Mesothelial cell of epicardium (in vitro differentiated cells): Measurements from ENCODE around the gene GIMAP7. TPM values are rescaled to one million over a fixed set of nuclear protein-coding genes. Genes with fewer than 3 reads are reported as not detected.
"Not testable (repeated sequence)": the region's sequence is repeated elsewhere in the genome, so short reads cannot be mapped to it uniquely, and the experiment has no call there.

ENCODE experiments used
- DNase-seq, 2 experiments: peaks; one replicate each; pipeline ENCODE4 v3.0.0; 2021; ENCODE audit warnings: low spot score in 2 of 2; ENCODE audit not compliant: unreplicated experiment in 2 of 2
- H3K27ac Mint-ChIP-seq: 2 replicates; pipeline ENCODE4 v1.8.0; 2021; ENCODE audit warnings: mixed read lengths
- H3K27me3 Mint-ChIP-seq: 2 replicates; pipeline ENCODE4 v1.8.0; 2021; ENCODE audit warnings: low read depth, mixed read lengths
- H3K36me3 Mint-ChIP-seq: 2 replicates; pipeline ENCODE4 v1.8.0; 2021; ENCODE audit warnings: mixed read lengths
- H3K4me1 Mint-ChIP-seq: 2 replicates; pipeline ENCODE4 v1.8.0; 2021; ENCODE audit warnings: mixed read lengths
- H3K4me3 Mint-ChIP-seq: 2 replicates; pipeline ENCODE4 v1.8.0; 2021; ENCODE audit warnings: mild to moderate bottlenecking, moderate library complexity, mixed read lengths
- H3K9me3 Mint-ChIP-seq: 2 replicates; pipeline ENCODE4 v1.8.0; 2021; ENCODE audit warnings: mixed read lengths
- total RNA-seq: library from RNA; stranded (reverse); gene quantifications from 3 replicates; pipeline ENCODE4 v1.2.1, GENCODE V29; 2021
- TF ChIP-seq, protein P1 (sequence below): fragments of 200-600 bp; sonication (generic); IDR thresholded peaks from one replicate; pipeline ENCODE4 v1.5.0; 2021; ENCODE audit warnings: antibody characterized with exemption; ENCODE audit not compliant: unreplicated experiment

The GIMAP7 gene
- total RNA-seq, 1 donor from 2014 or later: not detected

DNA sequence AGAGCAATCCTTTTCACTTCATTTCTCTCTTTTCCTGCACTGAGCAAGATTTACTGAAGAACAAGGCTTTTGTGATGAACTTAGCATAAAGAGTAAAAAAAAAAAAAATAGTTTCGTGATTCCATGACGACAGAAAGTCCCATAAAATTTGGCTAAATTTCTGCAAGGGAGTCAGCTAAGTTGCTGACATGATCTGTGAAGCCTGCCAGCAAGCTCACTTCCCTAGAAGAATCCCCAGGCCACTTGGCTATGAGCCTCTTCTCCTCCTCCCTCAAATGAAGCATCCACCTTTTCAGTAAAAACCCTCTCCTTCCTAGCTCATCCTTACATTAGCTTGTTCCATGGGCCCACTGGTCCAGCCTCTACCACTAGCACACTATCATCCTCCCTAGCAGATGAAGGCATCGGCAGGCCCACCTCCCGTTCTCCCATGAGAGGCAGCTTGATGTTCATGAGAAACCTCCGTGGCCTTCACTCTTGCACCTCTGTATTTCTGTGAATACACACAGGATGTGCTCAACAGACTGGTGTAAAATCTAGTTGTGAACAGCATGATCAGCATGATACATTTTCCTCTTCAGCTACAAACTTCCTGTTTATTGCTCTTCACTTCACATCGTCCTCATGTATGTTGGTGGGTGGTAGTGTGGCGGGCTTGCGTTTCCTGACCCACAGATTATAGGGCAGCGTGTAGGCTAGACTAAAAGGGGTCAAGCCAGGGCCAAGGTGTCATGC, 33.3 kb upstream of the GIMAP7 start:
- TF ChIP-seq, protein P1, sequence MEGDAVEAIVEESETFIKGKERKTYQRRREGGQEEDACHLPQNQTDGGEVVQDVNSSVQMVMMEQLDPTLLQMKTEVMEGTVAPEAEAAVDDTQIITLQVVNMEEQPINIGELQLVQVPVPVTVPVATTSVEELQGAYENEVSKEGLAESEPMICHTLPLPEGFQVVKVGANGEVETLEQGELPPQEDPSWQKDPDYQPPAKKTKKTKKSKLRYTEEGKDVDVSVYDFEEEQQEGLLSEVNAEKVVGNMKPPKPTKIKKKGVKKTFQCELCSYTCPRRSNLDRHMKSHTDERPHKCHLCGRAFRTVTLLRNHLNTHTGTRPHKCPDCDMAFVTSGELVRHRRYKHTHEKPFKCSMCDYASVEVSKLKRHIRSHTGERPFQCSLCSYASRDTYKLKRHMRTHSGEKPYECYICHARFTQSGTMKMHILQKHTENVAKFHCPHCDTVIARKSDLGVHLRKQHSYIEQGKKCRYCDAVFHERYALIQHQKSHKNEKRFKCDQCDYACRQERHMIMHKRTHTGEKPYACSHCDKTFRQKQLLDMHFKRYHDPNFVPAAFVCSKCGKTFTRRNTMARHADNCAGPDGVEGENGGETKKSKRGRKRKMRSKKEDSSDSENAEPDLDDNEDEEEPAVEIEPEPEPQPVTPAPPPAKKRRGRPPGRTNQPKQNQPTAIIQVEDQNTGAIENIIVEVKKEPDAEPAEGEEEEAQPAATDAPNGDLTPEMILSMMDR: no peak
- Mint-ChIP-seq H3K27ac (no peak overlapping the region), H3K36me3 (no peaks in the 10 kb centered on the region), H3K27me3 (peaks cover 13% of the 10 kb centered on the region), H3K9me3 (peaks cover 3% of the 10 kb centered on the region), H3K4me1 (no peaks in the 10 kb centered on the region), H3K4me3 (no peak overlapping the region)
- DNase-seq: no peak

DNA sequence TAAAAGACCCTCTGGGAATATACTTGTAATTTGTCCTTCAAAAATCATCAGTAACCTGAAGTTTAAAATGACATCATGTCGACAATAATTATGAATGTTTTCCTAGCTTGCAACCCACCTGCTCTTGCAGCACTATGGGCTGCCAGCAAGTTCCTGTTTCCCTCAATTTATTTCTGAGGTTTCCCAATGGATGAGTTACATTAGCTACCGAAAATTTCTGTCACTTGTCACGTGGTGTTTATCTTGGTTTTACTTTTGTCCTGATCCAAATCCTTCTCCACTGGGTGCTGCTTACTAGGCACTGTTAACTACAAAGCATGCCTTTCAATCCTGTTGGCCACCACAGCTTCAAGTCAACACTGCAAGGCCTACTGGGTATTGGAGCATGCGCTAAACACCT, 32.8 kb upstream of the GIMAP7 start:
- Mint-ChIP-seq H3K27ac (no peak overlapping the region), H3K4me3 (no peak overlapping the region), H3K4me1 (no peaks in the 10 kb centered on the region), H3K9me3 (no peaks in the 10 kb centered on the region), H3K36me3 (no peaks in the 10 kb centered on the region), H3K27me3 (peaks cover 15% of the 10 kb centered on the region)
- DNase-seq: no peak
- TF ChIP-seq, protein P1: no peak

DNA sequence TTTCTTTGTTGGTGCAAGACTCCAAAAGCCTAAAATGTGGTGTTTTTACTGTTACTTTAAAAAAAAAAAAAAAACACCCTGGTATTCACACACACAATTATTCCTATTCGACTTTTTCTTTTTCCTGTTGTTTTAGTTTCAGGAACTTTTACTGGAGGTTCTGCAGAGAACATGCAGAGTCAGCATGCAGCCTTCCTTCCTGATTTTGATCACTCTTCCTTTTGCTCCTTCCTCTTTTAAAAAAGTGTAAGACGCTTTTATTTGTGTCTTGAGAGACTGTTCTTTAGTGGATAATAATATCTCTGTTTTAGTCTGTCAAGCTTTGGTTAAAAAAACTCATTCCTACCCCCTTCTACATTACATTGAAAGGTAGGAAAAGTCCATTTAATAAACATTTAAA, 31.2 kb upstream of the GIMAP7 start:
- H3K4me3 Mint-ChIP-seq, H3K4me1 Mint-ChIP-seq, H3K9me3 Mint-ChIP-seq, DNase-seq, H3K27ac Mint-ChIP-seq, H3K36me3 Mint-ChIP-seq: not testable (repeated sequence)
- H3K27me3 Mint-ChIP-seq: peaks cover 12% of the 10 kb centered on the region

DNA sequence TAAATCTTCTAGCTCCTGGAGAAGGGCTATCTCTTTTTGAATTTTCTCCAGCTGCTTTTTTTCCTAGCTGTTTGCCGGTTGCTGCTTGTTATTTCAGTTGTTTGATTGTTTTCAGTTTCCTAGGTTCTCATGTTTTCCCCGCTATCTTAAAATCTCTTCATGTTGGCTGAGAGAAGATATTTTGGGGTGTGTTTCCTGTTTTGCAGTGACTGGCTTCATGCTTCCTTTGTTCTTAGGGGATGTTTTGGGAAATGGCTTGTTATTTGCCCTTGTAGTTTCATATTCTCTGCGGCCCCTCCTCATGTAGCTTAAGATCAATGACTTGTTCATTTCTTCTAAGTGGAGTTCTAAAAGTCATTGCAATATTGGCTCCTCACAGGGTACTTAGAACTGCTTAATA, 30.6 kb upstream of the GIMAP7 start:
- not testable (repeated sequence) for H3K27ac Mint-ChIP-seq, H3K36me3 Mint-ChIP-seq, H3K9me3 Mint-ChIP-seq

DNA sequence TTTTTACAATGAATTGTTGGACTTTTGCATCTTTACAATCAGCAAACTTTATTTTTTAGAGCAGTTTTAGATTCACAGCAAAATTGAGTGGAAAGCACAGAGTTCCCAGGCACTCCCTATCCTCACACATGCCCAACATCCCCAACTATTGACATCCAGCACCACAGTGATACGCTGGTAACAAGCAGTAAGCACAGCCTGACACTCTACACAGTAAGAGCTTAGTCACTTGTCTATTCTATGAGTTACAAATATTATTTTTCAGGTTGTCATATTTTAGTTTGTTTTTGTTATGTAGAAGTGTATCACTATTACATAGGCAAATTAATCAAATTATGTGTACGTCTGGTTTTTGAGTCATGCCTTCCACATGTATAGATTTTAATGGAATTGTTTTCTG, 27.0 kb upstream of the GIMAP7 start:
- H3K36me3 Mint-ChIP-seq: no peaks in the 10 kb centered on the region
- DNase-seq: no peak
- peaks cover 10% of the 10 kb centered on the region for H3K27me3 Mint-ChIP-seq
- TF ChIP-seq, protein P1: no peak
- no peak overlapping the region for H3K27ac Mint-ChIP-seq
- H3K9me3 Mint-ChIP-seq: peaks cover 4% of the 10 kb centered on the region
- no peak overlapping the region for H3K4me3 Mint-ChIP-seq
- no peaks in the 10 kb centered on the region for H3K4me1 Mint-ChIP-seq

More for the DNA sequence above, 30.6 kb upstream of the GIMAP7 start:
- H3K4me3 Mint-ChIP-seq, H3K4me1 Mint-ChIP-seq, DNase-seq: not testable (repeated sequence)
- H3K27me3 Mint-ChIP-seq: peaks cover 12% of the 10 kb centered on the region

DNA sequence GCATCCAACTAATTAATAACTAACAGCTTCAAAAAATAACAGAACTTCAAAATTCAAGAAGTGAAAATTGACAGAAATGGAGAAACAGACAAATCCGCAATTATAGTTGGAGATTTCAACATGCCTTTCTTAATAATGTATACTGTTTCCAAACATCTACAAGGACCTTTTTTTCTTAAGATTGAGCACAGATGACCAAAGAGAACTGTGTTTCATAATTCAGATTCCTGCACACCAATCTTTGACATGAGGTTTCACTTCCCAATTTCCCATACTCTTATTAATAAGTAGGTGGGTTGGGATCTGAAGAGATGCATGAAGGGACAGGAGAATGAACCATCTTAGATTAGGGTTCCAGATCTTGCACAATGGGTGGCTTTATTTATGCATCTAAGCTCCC, 24.9 kb upstream of the GIMAP7 start:
- H3K4me1 Mint-ChIP-seq: no peaks in the 10 kb centered on the region
- peaks cover 4% of the 10 kb centered on the region for H3K9me3 Mint-ChIP-seq
- no peak for DNase-seq
- no peak overlapping the region for H3K4me3 Mint-ChIP-seq
- H3K27me3 Mint-ChIP-seq: peaks cover 4% of the 10 kb centered on the region
- no peaks in the 10 kb centered on the region for H3K36me3 Mint-ChIP-seq
- TF ChIP-seq, protein P1: no peak
- no peak overlapping the region for H3K27ac Mint-ChIP-seq

DNA sequence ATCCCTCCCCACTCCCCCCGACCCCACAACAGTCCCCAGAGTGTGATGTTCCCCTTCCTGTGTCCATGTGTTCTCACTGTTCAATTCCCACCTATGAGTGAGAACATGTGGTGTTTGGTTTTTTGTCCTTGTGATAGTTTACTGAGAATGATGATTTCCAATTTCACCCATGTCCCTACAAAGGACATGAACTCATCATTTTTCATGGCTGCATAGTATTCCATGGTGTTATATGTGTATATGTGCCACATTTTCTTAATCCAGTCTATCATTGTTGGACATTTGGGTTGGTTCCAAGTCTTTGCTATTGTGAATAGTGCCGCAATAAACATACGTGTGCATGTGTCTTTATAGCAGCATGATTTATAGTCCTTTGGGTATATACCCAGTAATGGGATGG, 21.2 kb upstream of the GIMAP7 start:
- not testable (repeated sequence) for DNase-seq, H3K27me3 Mint-ChIP-seq

More for the DNA sequence above, 21.2 kb upstream of the GIMAP7 start:
- H3K9me3 Mint-ChIP-seq: peaks cover 13% of the 10 kb centered on the region
- H3K27ac Mint-ChIP-seq, H3K36me3 Mint-ChIP-seq, H3K4me3 Mint-ChIP-seq, H3K4me1 Mint-ChIP-seq: not testable (repeated sequence)
